NOMO-1 (cell line): Measurements from ENCODE around the gene CBX4.

Source experiments
- DNase-seq, 2 experiments: peaks; one replicate each; lab custom pipeline; 2025; ENCODE audit not compliant: unreplicated experiment in 2 of 2; lab: John Stamatoyannopoulos, UW

The CBX4 gene

GRCh38 chr17:79791735-79792161 is 47.5 kb downstream of the CBX4 start:
- DNase-seq, result no peak

- no peak for DNase-seq
Observed at GRCh38 chr17:79790805-79791734, 48.2 kb downstream of the CBX4 start.

GRCh38 chr17:79789943-79790804 is 49.1 kb downstream of the CBX4 start:
- DNase-seq, result no peak

- no peak for DNase-seq
Observed at GRCh38 chr17:79788989-79789942, 50.0 kb downstream of the CBX4 start.

- no peak for DNase-seq
Observed at GRCh38 chr17:79788455-79788854, 50.8 kb downstream of the CBX4 start.

- DNase-seq, result no peak
Observed at GRCh38 chr17:79786930-79787643, 52.2 kb downstream of the CBX4 start.

GRCh38 chr17:79785900-79786810 is 53.1 kb downstream of the CBX4 start:
- DNase-seq, result no peak

GRCh38 chr17:79785017-79785899 is 54.0 kb downstream of the CBX4 start:
- no peak for DNase-seq

DNA sequence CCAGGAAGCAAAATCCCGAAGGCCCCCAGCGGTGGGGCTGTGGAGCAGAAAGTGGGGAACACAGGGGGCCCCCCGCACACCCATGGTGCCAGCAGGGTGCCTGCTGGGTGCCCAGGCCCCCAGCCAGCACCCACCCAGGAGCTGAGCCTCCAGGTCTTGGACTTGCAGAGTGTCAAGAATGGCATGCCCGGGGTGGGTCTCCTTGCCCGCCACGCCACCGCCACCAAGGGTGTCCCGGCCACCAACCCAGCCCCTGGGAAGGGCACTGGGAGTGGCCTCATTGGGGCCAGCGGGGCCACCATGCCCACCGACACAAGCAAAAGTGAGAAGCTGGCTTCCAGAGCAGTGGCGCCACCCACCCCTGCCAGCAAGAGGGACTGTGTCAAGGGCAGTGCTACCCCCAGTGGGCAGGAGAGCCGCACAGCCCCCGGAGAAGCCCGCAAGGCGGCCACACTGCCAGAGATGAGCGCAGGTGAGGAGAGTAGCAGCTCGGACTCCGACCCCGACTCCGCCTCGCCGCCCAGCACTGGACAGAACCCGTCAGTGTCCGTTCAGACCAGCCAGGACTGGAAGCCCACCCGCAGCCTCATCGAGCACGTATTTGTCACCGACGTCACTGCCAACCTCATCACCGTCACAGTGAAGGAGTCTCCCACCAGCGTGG is 54.8 kb downstream of the CBX4 start:
- DNase-seq, result no peak

DNA sequence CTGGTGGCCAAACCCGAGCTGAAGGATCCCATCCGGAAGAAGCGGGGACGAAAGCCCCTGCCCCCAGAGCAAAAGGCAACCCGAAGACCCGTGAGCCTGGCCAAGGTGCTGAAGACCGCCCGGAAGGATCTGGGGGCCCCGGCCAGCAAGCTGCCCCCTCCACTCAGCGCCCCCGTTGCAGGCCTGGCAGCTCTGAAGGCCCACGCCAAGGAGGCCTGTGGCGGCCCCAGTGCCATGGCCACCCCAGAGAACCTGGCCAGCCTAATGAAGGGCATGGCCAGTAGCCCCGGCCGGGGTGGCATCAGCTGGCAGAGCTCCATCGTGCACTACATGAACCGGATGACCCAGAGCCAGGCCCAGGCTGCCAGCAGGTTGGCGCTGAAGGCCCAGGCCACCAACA is 55.3 kb downstream of the CBX4 start:
- no peak for DNase-seq
